DOHH2 (cell line): ENCODE measurements around the gene DOLK.

Experiments used
- CTCF ChIP-seq: fragments of 200-600 bp; sonication (generic); IDR thresholded peaks from one replicate; pipeline ENCODE4 v1.5.1; 2014; ENCODE audit warnings: antibody characterized with exemption, mild to moderate bottlenecking, low read depth, low read length; ENCODE audit not compliant: poor library complexity, severe bottlenecking
- EZH2phosphoT487 ChIP-seq: fragments of 200-600 bp; sonication (generic); IDR thresholded peaks from 2 replicates; pipeline ENCODE4 v1.6.1; 2017; ENCODE audit warnings: borderline replicate concordance, mild to moderate bottlenecking, antibody characterized with exemption, low read length, moderate library complexity, mixed read lengths

- TF ChIP-seq EZH2phosphoT487 (no peak), CTCF (no peak)
Measured at GRCh38 chr9:128936171-128936865, 11.1 kb downstream of the DOLK start.
